HFFc6 (cell line): Measurements from ENCODE around the gene SMG6. TPM values are rescaled to one million over a fixed set of nuclear protein-coding genes. Genes with fewer than 3 reads are reported as not detected.

Source experiments
- DNase-seq: peaks from one replicate; pipeline ENCODE4 v3.0.0-alpha.2; 2018
- H3K27ac Mint-ChIP-seq: 2 replicates; pipeline ENCODE4 v1.8.0; 2020; ENCODE audit warnings: mild to moderate bottlenecking, mixed read lengths
- H3K27me3 Mint-ChIP-seq: 2 replicates; pipeline ENCODE4 v1.8.0; 2021; ENCODE audit warnings: mild to moderate bottlenecking, moderate library complexity, mixed read lengths; ENCODE audit not compliant: insufficient read depth
- H3K36me3 Mint-ChIP-seq: 2 replicates; pipeline ENCODE4 v1.8.0; 2021; ENCODE audit warnings: low read depth, mixed read lengths
- H3K4me1 Mint-ChIP-seq: 2 replicates; pipeline ENCODE4 v1.8.0; 2020; ENCODE audit warnings: low read depth, mixed read lengths
- H3K4me3 Mint-ChIP-seq: 2 replicates; pipeline ENCODE4 v1.8.0; 2020; ENCODE audit warnings: mild to moderate bottlenecking, moderate library complexity, mixed read lengths
- H3K9me3 Mint-ChIP-seq: 2 replicates; pipeline ENCODE4 v1.8.0; 2020; ENCODE audit warnings: mild to moderate bottlenecking, mixed read lengths
- CTCF ChIP-seq: fragments of 200-600 bp; sonication (generic); IDR thresholded peaks from 2 replicates; pipeline ENCODE4 v1.5.0; 2021; ENCODE audit warnings: antibody characterized with exemption, mild to moderate bottlenecking
- total RNA-seq, 6 experiments: library from RNA; stranded (reverse); fragmentation: NEBNext Ultra II Directional; extraction: Animal tissue kit (Norgen Biotek cat#: 25700); gene quantifications; 2 replicates in 1 of 6; 3 replicates in 5 of 6; pipeline ENCODE4 v1.2.3, GENCODE V29; 2021

SMG6 gene
- total RNA-seq, 6 experiments from 2014 or later = 29.5 to 37.4 (median 31.8) TPM

- Mint-ChIP-seq H3K9me3 (no peaks in the 10 kb centered on the region), H3K4me3 (peak overlapping the region; percentile 17; the same call in 1 of the 2 replicates), H3K27ac (peak overlapping the region; percentile 85), H3K27me3 (no peaks in the 10 kb centered on the region), H3K4me1 (peaks cover 41% of the 10 kb centered on the region), H3K36me3 (peaks cover 14% of the 10 kb centered on the region)
- DNase-seq = no peak
- no peak for TF ChIP-seq CTCF
Observed at GRCh38 chr17:2158396-2158780, 145.2 kb downstream of the SMG6 start.

- H3K27ac Mint-ChIP-seq = peak overlapping the region; percentile 85
Observed at GRCh38 chr17:2157675-2158395, 145.8 kb downstream of the SMG6 start.

GRCh38 chr17:2157081-2157480 lies 146.5 kb downstream of the SMG6 start:
- DNase-seq = peak; percentile 49
- no peak for TF ChIP-seq CTCF
- peak overlapping the region; percentile 44 for H3K4me3 Mint-ChIP-seq
- H3K4me1 Mint-ChIP-seq = peaks cover 45% of the 10 kb centered on the region
- peaks cover 22% of the 10 kb centered on the region for H3K36me3 Mint-ChIP-seq
- no peaks in the 10 kb centered on the region for H3K27me3 Mint-ChIP-seq
- H3K9me3 Mint-ChIP-seq = no peaks in the 10 kb centered on the region
- peak overlapping the region; percentile 85 for H3K27ac Mint-ChIP-seq

More at GRCh38 chr17:2157675-2158395, 145.8 kb downstream of the SMG6 start:
- Mint-ChIP-seq H3K4me1 (peaks cover 41% of the 10 kb centered on the region), H3K4me3 (peak overlapping the region; percentile 17; the same call in 1 of the 2 replicates), H3K36me3 (peaks cover 18% of the 10 kb centered on the region), H3K27me3 (no peaks in the 10 kb centered on the region), H3K9me3 (no peaks in the 10 kb centered on the region)
- peak; percentile 41 for DNase-seq
- no peak for TF ChIP-seq CTCF

GRCh38 chr17:2156666-2157065 lies 146.9 kb downstream of the SMG6 start:
- DNase-seq = no peak
- H3K4me3 Mint-ChIP-seq = peak overlapping the region; percentile 44
- no peaks in the 10 kb centered on the region for H3K27me3 Mint-ChIP-seq
- TF ChIP-seq CTCF = no peak
- H3K4me1 Mint-ChIP-seq = peaks cover 50% of the 10 kb centered on the region
- H3K27ac Mint-ChIP-seq = peak overlapping the region; percentile 85
- H3K9me3 Mint-ChIP-seq = no peaks in the 10 kb centered on the region
- H3K36me3 Mint-ChIP-seq = peaks cover 26% of the 10 kb centered on the region

GRCh38 chr17:2155573-2155972 lies 148.0 kb downstream of the SMG6 start:
- no peak for TF ChIP-seq CTCF
- Mint-ChIP-seq H3K36me3 (peaks cover 27% of the 10 kb centered on the region), H3K27me3 (no peaks in the 10 kb centered on the region), H3K9me3 (no peaks in the 10 kb centered on the region), H3K27ac (no peak overlapping the region), H3K4me1 (peaks cover 55% of the 10 kb centered on the region), H3K4me3 (no peak overlapping the region)
- DNase-seq = no peak
